Upper lobe of left lung (tissue), 4 donors: Measurements from ENCODE around the gene SGMS2.

ENCODE experiments used
- POLR2AphosphoS5 ChIP-seq, 2 donors: sonication (generic); formaldehyde crosslinking; IDR thresholded peaks; one replicate each; pipeline ENCODE4 v1.5.1; 2017; ENCODE audit warnings: antibody characterized with exemption in 2 of 2
- TF ChIP-seq, protein P1 (sequence below), 6 experiments: fragments of 450-650 bp in 4 of 6; fragments of 200-600 bp in 2 of 6; sonication (generic) in 2 of 6; IDR thresholded peaks; one replicate each; pipeline ENCODE4 v1.5.1; 2016 to 2019; ENCODE audit warnings: antibody characterized with exemption in 6 of 6

DNA sequence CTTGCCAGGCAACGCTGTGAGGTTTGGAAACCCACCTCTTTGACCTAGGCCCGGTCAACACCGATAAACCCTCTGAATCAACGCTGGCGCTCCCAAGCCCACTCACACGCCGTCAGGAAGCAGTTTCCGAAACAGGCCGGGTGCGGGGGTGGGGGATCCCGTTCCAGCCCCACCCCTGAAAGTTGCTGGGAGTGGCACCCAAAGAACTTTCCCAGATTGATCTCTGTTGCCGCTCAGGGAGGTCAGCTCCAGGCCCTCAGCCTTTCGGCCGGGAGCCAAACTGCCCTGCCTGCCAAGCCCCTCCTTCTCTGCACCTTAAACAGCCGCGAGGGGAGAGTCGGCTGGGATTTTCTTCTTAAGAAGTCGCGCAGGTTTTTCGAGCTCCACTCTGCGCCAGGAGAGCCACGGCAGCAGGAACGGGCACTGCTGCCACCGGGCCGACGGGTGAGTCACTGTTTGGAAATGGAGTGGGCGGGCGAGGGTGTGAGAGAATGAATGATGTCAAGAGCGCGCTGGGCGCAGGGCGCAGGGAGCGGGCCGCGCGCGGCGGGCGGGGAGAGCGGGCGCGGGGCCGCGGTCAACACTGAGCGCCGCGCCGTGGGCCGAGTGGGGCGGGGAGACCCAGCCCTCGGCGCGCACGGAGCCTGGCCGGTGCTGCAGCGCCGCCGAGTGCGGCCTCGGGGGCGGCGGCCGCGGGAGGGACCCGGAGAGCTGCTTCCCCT is at the start of gene SGMS2:
- TF ChIP-seq, protein P1, sequence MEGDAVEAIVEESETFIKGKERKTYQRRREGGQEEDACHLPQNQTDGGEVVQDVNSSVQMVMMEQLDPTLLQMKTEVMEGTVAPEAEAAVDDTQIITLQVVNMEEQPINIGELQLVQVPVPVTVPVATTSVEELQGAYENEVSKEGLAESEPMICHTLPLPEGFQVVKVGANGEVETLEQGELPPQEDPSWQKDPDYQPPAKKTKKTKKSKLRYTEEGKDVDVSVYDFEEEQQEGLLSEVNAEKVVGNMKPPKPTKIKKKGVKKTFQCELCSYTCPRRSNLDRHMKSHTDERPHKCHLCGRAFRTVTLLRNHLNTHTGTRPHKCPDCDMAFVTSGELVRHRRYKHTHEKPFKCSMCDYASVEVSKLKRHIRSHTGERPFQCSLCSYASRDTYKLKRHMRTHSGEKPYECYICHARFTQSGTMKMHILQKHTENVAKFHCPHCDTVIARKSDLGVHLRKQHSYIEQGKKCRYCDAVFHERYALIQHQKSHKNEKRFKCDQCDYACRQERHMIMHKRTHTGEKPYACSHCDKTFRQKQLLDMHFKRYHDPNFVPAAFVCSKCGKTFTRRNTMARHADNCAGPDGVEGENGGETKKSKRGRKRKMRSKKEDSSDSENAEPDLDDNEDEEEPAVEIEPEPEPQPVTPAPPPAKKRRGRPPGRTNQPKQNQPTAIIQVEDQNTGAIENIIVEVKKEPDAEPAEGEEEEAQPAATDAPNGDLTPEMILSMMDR (IDR thresholded peaks at IDR 0.05), result peak in 2 of 6 experiments; percentile 12 to 28
- TF ChIP-seq POLR2AphosphoS5 (IDR thresholded peaks at IDR 0.05), result peak; percentile 73 to 91
